Activated CD8-positive, alpha-beta memory T cell treated with anti-CD3 and anti-CD28 coated beads, Interleukin-2, amount 50 U/mL, for 1 hour (primary cell): ENCODE results near the gene EGLN3.
"Not testable (repeated sequence)": the region's sequence is repeated elsewhere in the genome, so short reads cannot be mapped to it uniquely, and the experiment has no call there.

ENCODE experiments used
- DNase-seq: peaks from one replicate; pipeline ENCODE4 v3.0.0-alpha.2; 2020; ENCODE audit errors: extremely low read depth

Gene EGLN3

DNA sequence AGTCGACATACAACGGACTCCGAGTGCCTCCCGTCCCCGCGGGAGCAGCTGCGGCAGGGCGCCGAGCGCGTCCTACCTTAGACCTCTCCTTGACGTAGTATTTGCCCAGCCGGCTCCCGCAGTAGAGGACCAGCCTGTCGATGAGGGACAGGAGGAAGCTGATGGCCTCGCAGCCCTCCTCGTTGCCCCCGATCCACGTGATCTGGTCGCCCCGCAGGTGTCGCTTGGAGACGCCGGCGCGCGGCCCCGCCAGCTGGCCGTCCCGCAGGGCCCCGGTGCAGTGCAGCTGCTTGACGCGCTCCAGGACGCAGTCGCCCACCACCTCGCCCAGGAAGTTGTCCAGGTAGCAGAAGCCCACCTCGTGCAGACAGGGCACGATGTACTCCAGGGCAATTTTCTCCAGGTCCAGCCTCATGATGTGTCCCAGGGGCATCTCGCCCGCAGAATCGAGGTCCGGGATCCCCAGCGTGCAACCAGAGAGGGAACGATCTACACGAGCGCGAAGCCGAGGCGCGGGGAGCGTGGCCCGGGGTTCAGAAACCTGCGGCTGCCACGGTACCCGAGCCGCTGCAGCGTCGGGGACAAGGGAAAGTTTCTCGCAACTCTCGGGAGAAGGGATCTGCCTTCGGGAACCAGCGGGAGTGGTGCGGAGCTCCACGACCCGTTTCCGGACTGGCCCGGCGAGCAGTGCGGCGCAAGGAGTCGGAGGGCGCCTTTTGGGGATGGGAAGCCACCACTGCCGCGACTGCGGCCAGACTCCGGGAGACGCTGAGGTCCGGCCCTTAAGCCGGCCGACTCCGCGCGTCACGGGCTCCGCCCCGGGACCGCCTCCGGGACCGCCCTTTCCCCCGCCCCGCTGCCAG, at the start of gene EGLN3:
EGLN3 (minus strand) TSS at position 755 of the 863 bp plus-strand sequence; CDS start at position 433, 322 bp downstream.
- no peak for DNase-seq

DNA sequence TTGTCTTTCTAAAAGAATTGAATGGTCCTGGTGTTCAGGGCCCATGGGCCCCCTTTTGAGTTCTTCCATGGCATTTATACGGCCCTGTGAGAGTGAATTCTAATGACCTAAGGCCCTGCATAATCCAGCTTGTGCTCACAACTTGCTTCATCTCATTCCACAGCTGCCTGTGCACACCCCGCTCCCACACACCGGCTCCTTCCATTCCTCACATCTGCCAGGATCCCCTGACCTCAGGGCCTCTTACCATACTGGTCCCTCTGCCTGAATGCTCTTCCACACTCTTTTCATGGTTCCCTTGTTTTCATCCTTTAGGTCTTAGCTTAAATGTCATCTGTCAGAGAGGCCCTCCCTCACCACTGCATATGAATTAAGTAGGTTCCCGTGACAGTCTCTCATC, 49.5 kb upstream of the EGLN3 start:
- no peak for DNase-seq

DNA sequence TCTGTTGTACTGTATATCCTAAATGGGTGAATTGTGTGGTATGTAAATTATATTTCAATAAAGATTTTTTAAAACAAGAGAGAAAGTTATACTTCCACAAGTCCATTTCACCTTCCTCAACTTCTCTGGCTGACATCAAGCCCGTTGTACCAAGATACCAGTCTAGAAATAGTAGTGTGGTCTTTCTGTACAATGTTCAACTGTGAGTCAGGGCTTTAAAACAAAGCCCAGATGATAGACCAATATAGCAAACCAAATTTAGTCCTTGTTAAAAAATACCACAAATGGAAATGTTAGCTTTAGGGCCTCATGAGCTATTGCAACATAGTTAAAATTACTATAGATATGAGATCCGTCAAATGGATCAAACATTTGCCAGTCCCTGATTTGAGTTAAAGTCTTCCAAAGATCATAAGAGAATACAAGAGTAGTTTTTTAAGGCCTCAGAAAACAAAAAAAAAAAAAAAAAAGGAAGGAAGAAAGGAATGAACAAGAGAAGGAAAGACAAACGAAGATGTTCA, 49.0 kb upstream of the EGLN3 start:
- no peak for DNase-seq

DNA sequence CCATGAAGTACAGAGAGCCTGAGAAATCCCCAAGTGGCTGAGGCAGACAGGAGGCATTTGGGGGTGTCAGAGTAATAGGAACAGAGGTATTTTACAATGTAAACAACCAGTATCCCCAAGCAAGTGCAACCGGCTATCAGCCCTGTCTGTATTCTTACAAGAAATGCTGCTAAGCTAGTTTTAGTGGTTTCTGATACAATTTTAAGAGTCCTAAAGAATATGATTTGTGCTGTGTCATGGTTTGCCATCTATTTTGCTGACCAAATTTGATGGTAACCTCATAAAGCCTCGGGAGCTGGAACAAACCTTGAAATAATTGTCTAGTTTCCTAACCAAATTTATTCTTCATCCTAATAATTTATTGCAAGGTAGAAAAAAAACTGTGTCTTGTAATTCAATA, 46.7 kb upstream of the EGLN3 start:
- no peak for DNase-seq

DNA sequence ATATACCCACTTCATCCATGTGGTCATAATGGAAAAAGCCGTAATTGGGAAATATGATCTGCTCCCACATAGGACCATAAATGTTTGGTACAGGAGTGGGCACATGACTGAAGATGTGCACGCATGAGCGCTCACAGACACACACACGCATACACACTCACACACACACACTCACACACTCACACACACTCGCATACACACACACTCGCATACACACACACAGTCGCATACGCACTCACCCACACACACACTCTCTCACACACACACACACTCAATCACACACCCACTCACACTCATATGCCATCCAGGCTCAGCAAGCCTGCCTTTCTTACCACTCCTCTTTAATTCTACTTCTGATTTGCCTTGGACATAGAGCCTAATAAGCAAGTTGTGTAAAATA, 45.6 kb upstream of the EGLN3 start:
- no peak for DNase-seq

DNA sequence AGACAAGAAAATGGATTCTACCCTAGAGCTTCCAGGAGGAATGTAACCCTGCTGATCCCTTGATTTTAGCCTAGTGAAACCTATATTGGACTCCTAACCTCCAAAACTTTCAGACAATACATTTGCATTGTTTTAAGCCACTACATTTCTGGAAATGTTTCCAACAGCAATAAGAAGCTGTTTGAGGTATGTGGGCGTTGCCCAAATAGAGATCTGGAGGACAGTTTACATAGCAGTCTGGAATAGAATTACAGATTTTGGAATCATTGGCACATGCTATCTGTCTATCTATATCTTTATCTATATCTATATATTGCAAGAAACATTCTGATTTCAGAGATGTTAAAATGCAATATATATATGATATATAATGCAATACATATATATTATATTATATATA, 42.4 kb upstream of the EGLN3 start:
- no peak for DNase-seq

DNA sequence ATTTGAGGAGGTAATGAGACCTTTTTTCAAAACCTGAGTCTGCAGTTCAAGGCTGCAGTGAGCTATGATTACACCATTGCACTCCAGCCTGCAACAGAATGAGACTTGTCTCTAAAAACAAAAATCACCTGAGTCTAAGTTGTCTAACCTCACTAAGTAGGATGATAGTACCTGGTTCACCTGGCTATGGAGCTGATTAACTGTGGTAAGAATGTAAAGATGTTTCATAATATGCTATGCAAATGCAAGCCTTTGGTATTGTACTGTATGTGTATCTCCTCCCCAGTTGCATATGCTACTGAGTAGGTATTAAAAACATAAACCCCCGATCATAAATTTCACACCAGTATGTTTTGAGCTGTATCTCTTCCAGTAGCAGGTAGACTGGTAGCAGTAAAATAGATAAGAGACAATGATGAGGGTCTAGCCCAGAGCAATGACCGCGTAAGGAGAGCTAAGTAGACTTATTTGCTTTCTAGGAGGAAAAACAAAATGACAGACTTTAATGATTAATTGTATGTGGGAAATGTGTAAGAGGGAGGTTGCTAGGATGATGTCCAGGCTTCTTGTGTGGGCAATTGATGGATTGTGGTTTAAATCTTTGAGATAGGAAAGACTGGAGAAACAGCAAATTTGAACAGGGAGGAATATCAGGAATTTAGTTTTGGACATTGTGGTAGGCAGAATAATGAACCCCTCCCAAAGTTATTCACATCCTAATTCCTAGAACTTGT, 41.6 kb upstream of the EGLN3 start:
- DNase-seq: no peak

DNA sequence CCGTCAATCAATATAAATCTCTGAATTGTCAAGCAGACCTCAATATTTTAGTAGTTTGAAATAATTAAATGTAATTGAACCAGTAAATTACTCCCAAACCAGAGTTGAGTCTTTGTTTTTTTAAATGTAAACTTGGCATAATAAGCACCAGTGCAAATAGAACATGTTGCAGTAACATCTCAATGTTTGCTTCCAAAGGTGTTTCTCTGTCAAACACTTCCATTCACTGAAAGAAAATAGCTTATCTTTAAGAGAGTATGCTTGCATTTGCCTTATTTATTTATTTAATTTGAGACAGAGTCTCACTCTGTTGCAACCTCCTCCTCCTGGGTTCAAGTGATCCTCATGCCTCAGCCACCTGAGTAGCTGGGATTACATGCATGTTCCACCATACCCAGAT, 39.9 kb upstream of the EGLN3 start:
- no peak for DNase-seq

DNA sequence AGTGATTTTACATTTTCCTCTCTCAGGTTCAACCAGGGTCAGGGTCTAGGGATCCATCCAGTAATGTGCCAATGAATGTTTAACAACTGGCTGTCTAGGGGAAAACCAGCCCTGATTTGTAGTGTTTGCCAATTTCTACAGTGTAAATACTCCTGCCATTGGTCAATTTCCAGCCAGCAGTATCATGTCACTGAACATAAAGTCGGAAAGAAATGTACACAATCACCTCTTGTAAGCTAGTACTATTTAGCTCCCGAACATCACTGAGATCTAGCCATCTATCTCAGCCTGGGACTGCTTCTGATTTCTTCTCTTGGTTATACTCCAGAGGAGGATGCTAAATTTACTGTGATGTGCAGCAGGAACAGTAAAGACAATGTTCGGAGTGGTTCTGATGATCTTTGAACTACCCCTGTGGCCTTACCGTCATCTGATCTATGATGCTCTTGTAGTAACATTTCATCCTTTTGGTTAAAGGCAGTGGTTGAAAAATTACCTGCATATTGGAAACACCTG, 36.7 kb upstream of the EGLN3 start:
- no peak for DNase-seq

DNA sequence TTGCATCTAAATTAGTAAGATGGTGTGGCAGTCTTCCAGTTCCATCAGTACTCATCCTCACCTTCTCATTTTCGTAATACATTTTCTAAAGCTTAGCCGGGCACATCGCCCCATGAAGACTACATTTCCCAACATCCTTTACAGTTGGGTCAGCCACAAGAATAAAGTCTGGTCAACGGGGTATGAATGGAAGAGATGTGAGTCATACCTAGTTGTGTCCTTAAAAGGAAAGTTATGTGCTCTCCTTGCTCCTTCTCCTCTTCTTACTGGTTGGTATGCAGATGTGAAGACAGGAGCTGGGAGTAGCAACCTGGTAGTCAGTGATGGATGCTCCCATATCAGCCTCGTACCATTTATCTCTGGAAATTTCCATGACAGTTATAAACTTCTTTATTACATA, 35.9 kb upstream of the EGLN3 start:
- DNase-seq: no peak

DNA sequence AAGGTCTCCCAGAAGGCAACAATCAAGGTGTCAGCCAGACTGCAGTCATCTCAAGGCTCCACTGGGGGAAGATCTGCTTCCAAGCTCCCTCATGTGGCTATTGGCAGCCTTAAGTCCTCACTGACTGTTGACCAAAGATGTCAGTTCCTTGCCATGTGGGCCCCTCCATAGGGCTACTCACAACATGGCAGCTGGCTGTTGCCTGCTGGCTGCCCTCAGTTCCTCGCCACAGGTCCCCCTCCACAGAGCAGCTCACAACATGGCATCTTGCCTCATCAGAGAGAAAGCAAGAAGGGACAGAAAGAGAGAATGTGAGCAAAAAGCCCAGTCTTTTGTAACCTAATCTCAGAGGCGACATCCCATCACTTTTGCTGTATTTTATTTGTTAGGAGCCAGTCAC, 34.4 kb upstream of the EGLN3 start:
- no peak for DNase-seq

DNA sequence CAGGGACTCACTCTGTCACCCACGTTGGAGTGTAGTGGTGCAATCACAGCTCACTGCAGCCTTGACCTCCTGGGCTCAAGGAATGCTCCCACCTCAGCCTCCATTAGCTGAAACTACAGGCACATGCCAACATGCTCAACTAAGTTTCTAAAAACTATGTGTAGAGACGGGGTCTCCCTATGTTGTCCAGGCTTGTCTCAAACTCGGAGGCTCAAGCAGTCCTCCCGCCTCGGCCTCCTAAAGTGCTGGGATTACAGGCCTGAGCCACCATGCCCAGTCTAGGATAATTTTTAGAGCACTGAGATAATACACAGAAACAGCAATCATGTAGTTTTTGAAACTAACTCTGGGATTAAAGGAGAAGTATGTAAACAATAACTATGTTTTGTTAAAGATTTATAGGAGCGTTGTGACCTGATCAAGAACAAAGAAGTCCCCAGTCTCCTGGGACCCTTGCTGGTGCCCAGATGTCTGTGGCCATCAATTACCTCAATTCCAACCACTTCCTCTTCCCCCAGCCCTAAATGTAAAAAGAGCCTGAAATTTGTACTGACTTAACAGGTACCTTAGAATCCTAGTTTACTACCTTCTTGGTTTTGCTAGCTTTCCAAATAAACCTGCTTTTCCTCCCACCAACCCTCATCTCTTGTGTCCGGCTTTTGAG, 28.9 kb upstream of the EGLN3 start:
- no peak for DNase-seq

DNA sequence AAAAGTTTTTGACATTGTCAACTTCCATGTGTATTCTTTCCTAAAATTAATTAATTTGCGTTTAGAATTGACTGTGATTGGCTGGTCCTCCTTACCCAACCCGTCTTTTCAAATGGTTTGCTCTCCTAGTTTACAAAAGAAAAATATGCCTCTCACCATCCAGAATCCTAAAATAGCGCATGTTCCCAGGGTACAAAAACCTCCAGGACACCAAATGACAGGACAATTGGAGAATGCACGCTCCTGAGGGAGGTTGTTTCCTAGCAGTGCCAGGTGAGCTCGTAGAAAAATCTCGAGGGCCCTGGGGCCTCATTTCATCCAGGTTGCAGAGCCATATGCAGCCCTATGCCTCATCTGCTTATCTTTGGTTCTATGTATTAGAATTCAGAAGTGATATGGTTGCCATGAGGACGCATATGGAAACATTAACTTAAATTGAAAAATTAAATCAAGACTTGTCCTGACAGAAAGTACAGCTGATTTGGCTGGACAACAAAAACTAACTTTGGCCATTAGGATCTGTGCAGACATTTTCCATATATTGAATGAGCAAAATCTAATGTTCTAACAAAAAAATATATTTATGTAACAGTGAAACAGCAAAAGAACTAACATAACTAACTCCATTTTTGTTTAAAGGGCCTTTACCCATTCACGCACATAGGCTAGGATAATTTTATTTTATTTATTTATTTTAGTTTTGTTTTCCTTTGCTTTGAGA, 28.2 kb upstream of the EGLN3 start:
- no peak for DNase-seq

DNA sequence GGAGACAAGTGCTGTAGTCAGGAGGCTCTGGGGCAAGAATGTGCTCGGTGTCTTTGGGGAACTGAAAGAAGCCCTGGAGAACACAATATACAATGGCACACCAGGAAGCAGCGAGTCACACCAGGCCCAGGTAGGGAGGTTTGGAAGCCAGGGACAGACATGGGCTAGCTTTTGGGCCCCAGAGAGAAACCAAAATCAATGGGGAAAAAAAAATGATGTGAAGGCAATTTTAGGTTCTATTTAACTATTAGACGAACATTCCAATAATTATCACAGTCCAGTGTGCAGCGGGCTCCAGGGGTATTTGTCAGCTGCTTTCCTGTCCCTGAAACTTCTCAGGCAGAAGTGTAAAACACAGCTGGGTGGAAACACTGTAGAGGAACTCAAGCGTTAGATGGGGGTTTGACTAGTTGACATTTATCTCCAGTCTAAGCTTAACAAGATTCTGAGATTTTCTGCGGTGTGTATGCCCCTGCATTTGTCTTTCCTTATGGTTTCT, 21.8 kb upstream of the EGLN3 start:
- no peak for DNase-seq

DNA sequence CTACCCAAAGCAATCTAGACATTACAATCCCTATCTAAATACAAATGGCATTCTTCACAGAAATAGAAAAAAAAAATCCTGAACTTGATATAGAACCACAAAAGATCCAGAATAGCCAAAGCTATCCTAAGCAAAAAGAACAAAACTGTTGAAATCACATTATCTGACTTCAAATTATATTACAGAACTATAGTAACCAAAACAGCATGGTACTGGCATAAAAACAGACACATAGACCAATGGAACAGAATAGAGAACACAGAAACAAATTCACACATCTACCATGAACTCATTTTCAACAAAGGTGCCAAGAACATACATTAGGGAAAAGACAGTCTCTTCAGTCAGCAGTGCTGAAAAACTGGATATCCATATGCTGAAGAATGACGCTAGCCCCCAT, 19.0 kb upstream of the EGLN3 start:
- not testable (repeated sequence) for DNase-seq

DNA sequence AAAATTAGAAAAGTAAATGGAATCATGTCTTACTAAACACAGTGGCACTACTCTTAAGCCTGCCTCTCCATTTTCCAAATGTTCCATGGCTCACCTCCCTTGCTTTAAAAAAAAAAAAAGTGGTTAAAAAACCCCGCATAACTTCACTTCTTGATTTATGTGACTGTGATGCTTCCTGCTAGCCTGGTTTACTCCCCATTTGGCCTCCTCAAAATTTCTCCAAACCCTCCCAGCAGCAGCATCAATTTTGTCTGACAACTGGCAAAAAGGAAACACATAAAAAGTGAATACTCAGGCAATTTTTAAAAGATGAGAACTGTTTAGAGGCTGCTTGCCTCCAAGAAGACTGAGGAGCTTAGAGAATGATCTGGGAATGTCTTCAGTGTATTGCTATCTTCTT, 17.8 kb upstream of the EGLN3 start:
- no peak for DNase-seq

DNA sequence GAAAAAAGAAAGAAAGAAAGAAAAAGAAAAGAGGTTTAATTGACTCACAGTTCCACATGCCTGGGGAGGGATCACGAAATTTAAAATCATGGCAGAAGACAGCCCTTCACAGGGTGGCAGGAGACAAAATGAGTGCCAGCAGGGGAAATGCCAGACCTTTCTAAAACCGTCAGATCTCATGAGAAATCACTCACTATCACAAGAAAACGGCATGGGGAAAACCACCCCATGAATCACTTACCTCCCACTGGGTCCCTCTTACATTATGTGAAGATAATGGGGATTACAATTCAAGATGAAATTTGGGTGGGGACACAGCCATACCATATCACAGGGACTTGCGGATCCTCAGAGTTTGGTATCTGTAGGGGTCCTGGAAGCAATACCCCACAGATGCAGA, 16.3 kb upstream of the EGLN3 start:
- no peak for DNase-seq

DNA sequence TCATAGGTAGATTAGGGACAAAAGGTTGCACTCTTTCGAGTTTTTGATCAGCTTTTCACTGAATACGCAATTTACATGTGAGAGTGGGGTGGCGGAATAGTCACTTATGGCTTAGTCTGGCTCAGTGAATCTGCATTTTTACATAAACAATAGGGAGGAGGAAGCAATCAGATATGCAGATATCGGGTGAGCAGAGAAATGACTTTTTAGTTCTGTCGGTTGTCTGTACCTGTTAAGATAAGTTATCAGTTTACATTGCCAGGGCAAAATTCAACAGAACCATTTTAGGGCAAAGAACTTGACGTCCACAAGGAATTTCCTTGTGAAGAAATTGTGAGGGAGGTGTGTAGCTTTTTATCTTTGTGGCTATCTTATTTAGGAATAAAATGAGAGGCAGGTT, 15.4 kb upstream of the EGLN3 start:
- DNase-seq: no peak

DNA sequence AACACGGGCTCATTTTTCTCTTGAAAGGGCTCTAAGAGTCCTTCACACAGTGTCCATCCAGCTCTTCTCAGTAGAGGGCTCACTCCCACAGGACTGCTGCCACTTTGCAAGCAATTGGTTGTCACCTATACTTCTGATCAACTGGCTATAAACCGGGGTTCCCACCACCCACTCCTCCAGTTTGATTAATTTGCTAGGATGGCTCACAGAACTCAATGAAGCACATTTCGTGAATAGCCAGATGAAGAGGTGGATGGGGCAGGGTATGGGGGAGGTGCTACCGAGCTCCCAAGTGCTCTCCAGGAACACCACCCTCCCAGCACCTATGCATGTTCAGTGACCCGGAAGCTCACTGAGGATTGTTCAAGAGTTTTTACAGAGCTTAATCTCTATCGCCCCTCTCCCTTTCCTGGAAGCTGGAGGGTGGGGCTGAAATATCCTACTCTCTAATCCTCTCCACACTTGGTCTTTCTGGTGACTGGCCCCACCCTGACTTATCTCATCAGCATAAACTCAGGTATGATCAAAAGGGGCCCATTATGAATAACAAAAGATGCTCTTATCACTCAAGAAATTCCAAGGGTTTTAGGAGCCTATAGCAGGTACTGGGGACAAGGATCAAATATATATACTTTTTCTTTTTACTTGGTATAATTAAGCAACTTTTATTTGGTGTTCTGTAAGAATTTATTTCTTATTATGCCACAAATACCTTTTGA, 13.9 kb upstream of the EGLN3 start:
- no peak for DNase-seq

DNA sequence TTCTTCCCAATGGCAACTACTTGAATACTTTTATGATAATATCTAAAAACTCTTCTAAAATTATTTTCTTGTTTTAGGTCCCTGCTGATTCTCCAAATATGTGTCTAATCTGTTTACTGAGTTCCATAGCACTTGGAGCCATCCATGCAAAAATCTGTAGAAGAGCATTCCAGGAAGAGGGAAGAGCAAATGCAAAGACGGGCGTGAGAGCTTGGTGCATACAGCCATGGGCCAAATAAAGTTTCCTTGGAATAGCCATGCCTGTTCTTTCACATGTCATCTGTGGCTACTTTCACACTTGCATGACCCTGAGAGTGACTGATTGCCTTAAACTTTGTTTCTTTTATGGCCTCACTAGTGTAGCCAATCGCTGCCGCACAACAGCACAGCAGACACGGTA, 13.0 kb upstream of the EGLN3 start:
- DNase-seq: no peak

DNA sequence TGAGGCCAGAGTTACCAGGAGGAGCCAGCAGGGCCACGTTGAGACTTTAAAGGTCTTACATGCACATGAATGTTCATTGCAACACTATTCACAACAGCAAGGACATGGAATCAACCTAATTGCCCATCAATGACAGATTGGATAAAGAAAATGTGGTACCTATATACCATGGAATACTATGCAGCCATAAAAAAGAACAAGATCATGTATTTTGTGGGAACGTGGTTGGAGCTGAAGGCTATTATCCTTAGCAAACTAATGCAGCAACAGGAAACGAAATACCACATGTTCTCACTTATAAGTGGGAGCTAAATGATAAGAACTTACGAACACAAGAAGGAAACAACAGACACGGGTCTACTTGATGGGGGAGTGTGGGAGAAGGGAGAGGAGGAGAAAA, 11.6 kb upstream of the EGLN3 start:
- DNase-seq: not testable (repeated sequence)
